ENCODE measurements around the gene SLC9A2.

The SLC9A2 gene

GRCh38 chr2:102597788-102598187, 21.6 kb upstream of the SLC9A2 start:
- no peak overlapping the region for H3K4me3 ChIP-seq (ENCODE audit: low read depth, low read length)
- DNase-seq (ENCODE audit: low read depth): no peak
- TF ChIP-seq, protein P1, sequence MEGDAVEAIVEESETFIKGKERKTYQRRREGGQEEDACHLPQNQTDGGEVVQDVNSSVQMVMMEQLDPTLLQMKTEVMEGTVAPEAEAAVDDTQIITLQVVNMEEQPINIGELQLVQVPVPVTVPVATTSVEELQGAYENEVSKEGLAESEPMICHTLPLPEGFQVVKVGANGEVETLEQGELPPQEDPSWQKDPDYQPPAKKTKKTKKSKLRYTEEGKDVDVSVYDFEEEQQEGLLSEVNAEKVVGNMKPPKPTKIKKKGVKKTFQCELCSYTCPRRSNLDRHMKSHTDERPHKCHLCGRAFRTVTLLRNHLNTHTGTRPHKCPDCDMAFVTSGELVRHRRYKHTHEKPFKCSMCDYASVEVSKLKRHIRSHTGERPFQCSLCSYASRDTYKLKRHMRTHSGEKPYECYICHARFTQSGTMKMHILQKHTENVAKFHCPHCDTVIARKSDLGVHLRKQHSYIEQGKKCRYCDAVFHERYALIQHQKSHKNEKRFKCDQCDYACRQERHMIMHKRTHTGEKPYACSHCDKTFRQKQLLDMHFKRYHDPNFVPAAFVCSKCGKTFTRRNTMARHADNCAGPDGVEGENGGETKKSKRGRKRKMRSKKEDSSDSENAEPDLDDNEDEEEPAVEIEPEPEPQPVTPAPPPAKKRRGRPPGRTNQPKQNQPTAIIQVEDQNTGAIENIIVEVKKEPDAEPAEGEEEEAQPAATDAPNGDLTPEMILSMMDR (conservative IDR thresholded peaks at IDR 0.05; ENCODE audit: low read depth, low read length): no peak

GRCh38 chr2:102599486-102599885, 19.9 kb upstream of the SLC9A2 start:
- H3K4me3 ChIP-seq (ENCODE audit: low read depth, low read length): no peak overlapping the region
- TF ChIP-seq, protein P1 (conservative IDR thresholded peaks at IDR 0.05; ENCODE audit: low read depth, low read length): no peak
- DNase-seq (ENCODE audit: low read depth): no peak

DNA sequence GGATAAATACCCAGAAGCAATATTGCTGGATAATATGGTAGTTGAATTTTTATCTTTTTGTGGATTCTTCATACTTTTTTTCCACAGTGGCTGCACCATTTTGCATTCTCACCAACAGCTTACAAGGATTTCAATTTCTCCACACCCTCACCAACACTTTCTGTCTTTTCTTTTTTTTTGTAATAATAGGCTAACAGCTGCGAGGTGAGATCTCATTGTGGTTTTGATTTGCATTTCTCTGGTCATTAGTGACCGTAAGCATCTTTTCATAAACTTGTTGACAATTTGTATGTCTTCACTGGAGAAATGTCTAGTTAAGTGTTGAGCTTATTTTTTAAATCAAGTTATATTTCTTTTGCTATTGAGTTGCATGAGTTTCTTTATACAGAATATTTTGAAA, 17.6 kb upstream of the SLC9A2 start:
- TF ChIP-seq, protein P1 (conservative IDR thresholded peaks at IDR 0.05; ENCODE audit: low read depth, low read length): no peak
- H3K4me3 ChIP-seq (ENCODE audit: low read depth, low read length): no peak overlapping the region
- DNase-seq (ENCODE audit: low read depth): no peak

DNA sequence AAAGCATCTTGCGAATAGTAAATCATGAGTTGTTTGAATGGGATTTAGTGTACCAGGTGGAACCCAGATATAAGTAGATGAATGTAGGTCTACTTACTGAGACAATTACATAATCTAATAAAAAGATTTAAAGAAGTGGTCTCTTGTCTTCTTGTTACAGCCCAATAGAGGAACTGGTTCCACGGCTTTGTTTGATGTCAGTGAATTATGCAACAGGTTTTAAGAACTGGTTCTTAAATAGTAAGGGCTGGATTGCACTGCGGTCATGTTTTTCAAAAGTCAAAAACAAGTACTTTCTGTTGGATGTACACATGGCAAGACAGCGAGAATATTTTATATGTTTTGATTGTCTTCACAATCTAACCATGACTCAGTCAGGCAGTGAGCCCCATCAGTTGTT, 15.4 kb upstream of the SLC9A2 start:
- no peak overlapping the region for H3K4me3 ChIP-seq (ENCODE audit: low read depth, low read length)
- TF ChIP-seq, protein P1 (conservative IDR thresholded peaks at IDR 0.05; ENCODE audit: low read depth, low read length): no peak
- DNase-seq (ENCODE audit: low read depth): no peak

DNA sequence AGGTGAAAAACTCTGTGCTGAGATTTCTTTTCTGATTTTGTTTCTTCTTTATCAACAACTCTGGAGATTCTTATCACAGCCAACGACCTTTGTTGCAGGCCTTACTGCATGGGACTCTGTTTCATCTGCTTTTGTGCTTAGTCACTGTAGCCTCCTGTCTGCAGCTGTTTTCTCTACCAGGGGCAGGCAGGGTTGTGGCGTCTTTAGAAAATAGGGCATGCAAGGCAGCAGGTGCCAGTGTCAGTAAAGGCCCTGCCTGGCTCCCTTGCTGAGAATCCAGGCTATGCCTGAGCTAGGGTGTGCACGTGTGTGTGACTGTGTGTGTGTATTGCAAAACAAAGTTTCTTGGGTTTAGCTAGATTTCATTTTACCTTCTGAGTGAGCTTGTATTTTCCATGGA, 14.6 kb upstream of the SLC9A2 start:
- no peak for DNase-seq (ENCODE audit: low read depth)
- TF ChIP-seq, protein P1 (conservative IDR thresholded peaks at IDR 0.05; ENCODE audit: low read depth, low read length): no peak
- H3K4me3 ChIP-seq (ENCODE audit: low read depth, low read length): no peak overlapping the region

GRCh38 chr2:102606353-102606752, 13.0 kb upstream of the SLC9A2 start:
- TF ChIP-seq, protein P1 (conservative IDR thresholded peaks at IDR 0.05; ENCODE audit: low read depth, low read length): no peak
- peak; percentile 30 for DNase-seq (ENCODE audit: low read depth)
- no peak overlapping the region for H3K4me3 ChIP-seq (ENCODE audit: low read depth, low read length)

GRCh38 chr2:102615620-102616436, 3.5 kb upstream of the SLC9A2 start:
- DNase-seq (ENCODE audit: low read depth): peak; percentile 86
- TF ChIP-seq, protein P1 (conservative IDR thresholded peaks at IDR 0.05; ENCODE audit: low read depth, low read length): peak; percentile 100
- no peak overlapping the region for H3K4me3 ChIP-seq (ENCODE audit: low read depth, low read length)
